RWPE2 (cell line): ENCODE measurements around the gene GPR150.
"Not testable (repeated sequence)": the region's sequence is repeated elsewhere in the genome, so short reads cannot be mapped to it uniquely, and the experiment has no call there.

Experiments
- ATAC-seq: fragments of 200-7000 bp; cut with Tn5 transposase; 3 replicates; pipeline ENCODE4 v1.9.1; 2021; ENCODE audit warnings: low read depth
- DNase-seq: peaks from one replicate; pipeline ENCODE4 v3.0.0-alpha.2; 2020; ENCODE audit warnings: low spot score
- H3K27ac ChIP-seq: fragments of 450-650 bp; 2 replicates; pipeline ENCODE4 v1.5.1; 2017; ENCODE audit warnings: mild to moderate bottlenecking; ENCODE audit not compliant: poor library complexity, severe bottlenecking
- H3K27me3 ChIP-seq: fragments of 250-450 bp; sonication (Bioruptor Pico); 2 replicates; pipeline ENCODE4 v1.5.1; 2021; ENCODE audit warnings: mild to moderate bottlenecking, moderate library complexity; ENCODE audit not compliant: insufficient read depth, poor library complexity, severe bottlenecking
- H3K36me3 ChIP-seq: fragments of 250-450 bp; sonication (Bioruptor Pico); 2 replicates; pipeline ENCODE4 v1.5.1; 2020; ENCODE audit warnings: low read depth, mild to moderate bottlenecking, moderate library complexity
- H3K4me1 ChIP-seq: fragments of 250-450 bp; sonication (Bioruptor Pico); 2 replicates; pipeline ENCODE4 v1.5.1; 2021; ENCODE audit warnings: mild to moderate bottlenecking, moderate library complexity; ENCODE audit not compliant: insufficient read depth, poor library complexity, severe bottlenecking
- H3K4me3 ChIP-seq: fragments of 250-450 bp; sonication (Bioruptor Pico); 2 replicates; pipeline ENCODE4 v1.5.1; 2021; ENCODE audit warnings: mild to moderate bottlenecking, moderate library complexity; ENCODE audit not compliant: severe bottlenecking
- H3K9me3 ChIP-seq: fragments of 250-450 bp; sonication (Bioruptor Pico); 2 replicates; pipeline ENCODE4 v1.5.1; 2021; ENCODE audit warnings: mild to moderate bottlenecking, moderate library complexity; ENCODE audit not compliant: severe bottlenecking
- TF ChIP-seq, protein P1 (sequence below): fragments of 450-650 bp; IDR thresholded peaks from one replicate; pipeline ENCODE4 v1.5.1; 2017; ENCODE audit warnings: mild to moderate bottlenecking, moderate library complexity; ENCODE audit not compliant: poor library complexity, severe bottlenecking

GPR150 gene

DNA sequence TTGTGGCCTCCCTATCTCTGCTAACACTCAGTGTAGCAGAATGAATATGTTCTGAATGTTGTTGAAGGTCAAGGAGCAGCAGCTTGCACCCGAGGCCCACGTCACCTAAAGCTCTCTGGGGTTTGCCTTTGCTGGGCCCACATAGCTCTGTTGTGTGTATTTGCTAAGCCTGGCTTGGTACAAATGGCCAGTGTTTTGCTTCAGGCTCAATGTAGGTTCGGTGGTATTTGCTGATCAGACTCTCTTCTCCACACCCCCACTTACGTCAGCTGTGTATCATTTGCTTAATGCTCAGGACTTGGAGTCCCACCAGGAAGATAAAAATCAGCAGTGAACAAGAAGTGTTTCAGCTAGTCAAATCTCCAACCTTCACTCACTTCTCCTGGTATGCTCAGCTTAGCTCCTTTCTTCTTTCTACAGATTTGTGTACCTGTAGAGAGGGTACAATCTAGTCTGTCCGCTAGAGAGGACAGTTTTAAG is 21.9 kb downstream of the GPR150 start:
- Histone ChIP-seq H3K36me3 (no peaks in the 10 kb centered on the region), H3K9me3 (no peaks in the 10 kb centered on the region), H3K27ac (no peak overlapping the region), H3K4me1 (no peaks in the 10 kb centered on the region), H3K27me3 (no peaks in the 10 kb centered on the region), H3K4me3 (no peak overlapping the region)
- TF ChIP-seq, protein P1, sequence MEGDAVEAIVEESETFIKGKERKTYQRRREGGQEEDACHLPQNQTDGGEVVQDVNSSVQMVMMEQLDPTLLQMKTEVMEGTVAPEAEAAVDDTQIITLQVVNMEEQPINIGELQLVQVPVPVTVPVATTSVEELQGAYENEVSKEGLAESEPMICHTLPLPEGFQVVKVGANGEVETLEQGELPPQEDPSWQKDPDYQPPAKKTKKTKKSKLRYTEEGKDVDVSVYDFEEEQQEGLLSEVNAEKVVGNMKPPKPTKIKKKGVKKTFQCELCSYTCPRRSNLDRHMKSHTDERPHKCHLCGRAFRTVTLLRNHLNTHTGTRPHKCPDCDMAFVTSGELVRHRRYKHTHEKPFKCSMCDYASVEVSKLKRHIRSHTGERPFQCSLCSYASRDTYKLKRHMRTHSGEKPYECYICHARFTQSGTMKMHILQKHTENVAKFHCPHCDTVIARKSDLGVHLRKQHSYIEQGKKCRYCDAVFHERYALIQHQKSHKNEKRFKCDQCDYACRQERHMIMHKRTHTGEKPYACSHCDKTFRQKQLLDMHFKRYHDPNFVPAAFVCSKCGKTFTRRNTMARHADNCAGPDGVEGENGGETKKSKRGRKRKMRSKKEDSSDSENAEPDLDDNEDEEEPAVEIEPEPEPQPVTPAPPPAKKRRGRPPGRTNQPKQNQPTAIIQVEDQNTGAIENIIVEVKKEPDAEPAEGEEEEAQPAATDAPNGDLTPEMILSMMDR: no peak
- no peak for DNase-seq
- no peak for ATAC-seq

DNA sequence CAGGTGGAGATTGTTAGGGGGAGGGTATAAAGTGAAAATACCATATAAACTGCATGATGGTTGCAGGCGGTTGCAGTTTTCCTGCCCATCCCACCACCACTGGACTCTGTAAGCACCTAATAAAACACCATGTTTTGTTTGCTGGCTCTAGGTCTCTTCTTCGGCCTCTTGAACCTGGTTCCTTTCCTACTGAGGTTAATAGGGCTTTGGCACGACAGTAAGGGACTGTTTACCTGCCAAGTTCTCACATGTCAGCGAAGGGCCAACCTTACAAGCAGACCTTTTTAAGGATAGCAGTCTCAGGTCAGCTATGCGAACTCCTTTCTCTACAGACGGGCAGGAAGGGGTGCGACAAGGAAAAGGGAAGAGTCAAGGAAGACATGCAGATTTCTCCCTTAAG is 23.3 kb downstream of the GPR150 start:
- no peaks in the 10 kb centered on the region for H3K9me3 ChIP-seq
- no peak overlapping the region for H3K27ac ChIP-seq
- ATAC-seq (no peak), DNase-seq (no peak)
- H3K4me1 ChIP-seq: peaks cover 6% of the 10 kb centered on the region
- TF ChIP-seq, protein P1: no peak
- peaks cover 1% of the 10 kb centered on the region; the same call in 1 of the 2 replicates for H3K36me3 ChIP-seq
- no peaks in the 10 kb centered on the region for H3K27me3 ChIP-seq
- H3K4me3 ChIP-seq: no peak overlapping the region

DNA sequence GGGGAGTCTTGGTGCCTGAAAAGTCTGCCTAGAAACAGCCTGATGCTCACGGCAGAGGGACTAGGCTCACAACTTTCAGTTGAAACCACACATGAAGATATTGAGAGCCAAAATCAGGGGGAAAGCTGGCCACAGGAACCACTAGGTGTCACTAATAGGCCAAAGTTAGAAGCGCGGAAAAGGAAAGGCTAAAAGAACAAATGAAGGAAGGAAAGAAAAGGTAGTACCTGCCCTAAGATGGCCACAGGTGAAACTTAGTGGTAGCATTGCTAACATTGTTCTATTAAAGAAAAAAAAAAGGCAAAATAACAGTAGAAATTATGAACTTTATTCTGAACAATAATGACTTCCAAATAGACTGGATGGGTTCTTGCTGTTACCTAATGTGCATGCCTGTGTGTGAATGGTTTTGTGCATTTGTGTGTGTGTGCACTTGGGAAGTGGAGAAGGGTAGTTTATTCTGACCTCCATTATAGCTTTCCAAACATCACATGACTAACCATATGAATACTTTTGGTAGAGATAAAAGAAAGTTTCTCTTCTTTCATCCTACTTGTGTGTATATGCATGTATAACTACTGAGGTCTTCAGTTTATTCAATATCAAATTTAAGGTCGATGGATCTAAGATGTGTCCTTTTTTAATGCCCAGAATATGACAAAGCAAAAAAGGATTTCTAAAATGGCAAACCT is 24.6 kb downstream of the GPR150 start:
- TF ChIP-seq, protein P1: peak; percentile 96
- Histone ChIP-seq H3K9me3 (no peaks in the 10 kb centered on the region), H3K27me3 (no peaks in the 10 kb centered on the region), H3K4me1 (peaks cover 7% of the 10 kb centered on the region), H3K27ac (no peak overlapping the region), H3K36me3 (peaks cover 3% of the 10 kb centered on the region; the same call in 1 of the 2 replicates), H3K4me3 (no peak overlapping the region)
- DNase-seq (no peak), ATAC-seq (no peak)

DNA sequence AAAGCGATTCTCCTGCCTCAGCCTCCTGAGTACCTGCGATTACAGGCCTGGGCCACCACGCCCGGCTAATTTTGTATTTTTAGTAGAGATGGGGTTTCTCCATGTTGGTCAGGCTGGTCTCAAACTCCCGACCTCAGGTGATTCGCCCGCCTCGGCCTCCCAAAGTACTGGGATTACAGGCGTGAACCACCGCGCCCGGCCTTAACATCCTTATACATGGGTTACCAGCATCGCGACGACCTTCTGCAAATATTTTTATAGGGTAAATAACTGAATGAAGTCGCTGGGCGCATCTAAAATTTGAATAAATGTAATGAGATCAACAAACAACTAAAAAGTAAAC is 26.3 kb downstream of the GPR150 start:
- H3K27ac ChIP-seq, DNase-seq, H3K27me3 ChIP-seq, H3K9me3 ChIP-seq, H3K4me1 ChIP-seq, ATAC-seq, H3K4me3 ChIP-seq, H3K36me3 ChIP-seq: not testable (repeated sequence)

DNA sequence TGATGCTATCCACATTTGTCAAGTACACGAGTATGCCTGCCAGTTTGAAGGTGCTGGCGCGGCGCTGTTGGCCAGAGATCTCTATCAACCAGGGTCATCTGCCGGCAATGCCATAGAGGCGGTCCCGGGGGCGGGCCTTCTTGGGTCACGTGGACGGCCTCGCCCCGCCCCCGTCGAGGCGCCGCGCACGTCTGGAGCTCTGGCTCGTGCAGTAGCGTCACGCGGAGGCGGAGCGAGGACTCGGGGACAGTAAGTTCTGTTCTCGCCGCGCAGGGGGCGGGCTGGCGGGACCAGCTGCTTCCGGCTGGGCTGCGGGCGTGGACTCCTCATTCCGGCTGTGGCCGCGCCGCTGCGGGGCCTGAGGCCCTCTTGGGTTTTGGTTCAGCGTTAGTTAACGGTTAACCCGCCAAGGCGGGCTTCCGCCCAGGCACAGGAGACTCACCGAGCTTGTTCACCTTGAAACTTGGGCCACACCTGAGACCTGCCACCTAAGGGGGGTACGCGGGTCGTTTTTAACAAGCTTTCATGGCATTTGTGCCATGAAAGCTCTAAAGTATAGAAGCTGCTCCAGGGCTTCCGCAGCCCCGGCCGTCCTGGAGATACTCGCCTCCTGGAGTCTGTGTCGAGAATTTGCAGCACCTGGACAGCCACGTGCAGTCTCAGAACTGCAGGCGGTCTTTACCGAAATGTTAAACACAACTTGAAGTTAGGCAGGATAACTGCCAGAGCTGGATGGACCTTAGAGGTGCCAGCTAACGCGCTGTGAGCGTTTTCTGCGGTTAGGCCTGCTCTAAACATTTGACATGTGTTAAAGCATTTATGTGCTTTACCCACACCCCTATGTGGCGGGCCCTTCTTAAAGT is 26.9 kb downstream of the GPR150 start, which contains the start of gene RFESD:
RFESD (plus strand) TSS at position 209 of the 863 bp plus-strand sequence. CDS start 5,495 bp downstream, outside the sequence.
- ATAC-seq (peak; percentile 95), DNase-seq (peak; percentile 99)
- Histone ChIP-seq H3K9me3 (no peaks in the 10 kb centered on the region), H3K4me1 (peaks cover 7% of the 10 kb centered on the region), H3K27ac (peak within 1 kb of the TSS; percentile 58), H3K27me3 (no peaks in the 10 kb centered on the region), H3K4me3 (peak within 1 kb of the TSS; percentile 34), H3K36me3 (peaks cover 3% of the 10 kb centered on the region; the same call in 1 of the 2 replicates)
- TF ChIP-seq, protein P1: peak; percentile 33
